ENCODE measurements around the gene CYP21A2.
"Not testable (repeated sequence)": the region's sequence is repeated elsewhere in the genome, so short reads cannot be mapped to it uniquely, and the experiment has no call there.

The CYP21A2 gene

DNA sequence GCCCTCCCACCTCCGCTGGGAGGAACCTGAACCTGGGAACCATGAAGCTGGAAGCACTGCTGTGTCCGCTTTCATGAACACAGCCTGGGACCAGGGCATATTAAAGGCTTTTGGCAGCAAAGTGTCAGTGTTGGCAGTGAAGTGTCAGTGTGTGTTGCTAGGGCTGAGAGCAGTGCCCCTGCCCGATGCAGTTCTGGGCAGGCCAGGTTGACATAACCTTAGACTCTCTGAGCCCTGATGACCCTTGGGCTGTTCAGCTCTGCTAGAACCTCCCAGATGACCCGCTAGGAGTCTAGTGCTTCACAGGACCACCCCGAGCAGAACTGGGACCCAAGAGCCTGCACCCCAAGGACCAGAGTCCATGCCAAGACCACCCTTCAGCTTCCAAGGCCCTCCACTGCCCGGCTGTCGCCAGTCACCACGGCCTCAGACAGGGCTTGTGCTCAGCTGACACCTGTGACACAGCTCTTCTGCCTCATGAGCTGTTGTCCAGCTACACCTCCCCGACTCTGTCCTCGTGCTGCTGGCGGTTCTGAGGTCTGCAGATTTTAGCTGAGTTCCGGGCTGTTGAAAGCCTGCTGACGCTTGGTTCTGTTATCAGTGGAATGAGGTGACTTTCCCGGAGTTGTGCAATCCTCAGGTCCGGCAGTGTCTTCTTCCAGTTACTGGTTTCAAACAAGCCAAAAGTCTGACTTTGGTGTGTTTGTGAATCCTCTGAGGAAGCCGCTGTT lies 2.8 kb upstream of the CYP21A2 start:
- not testable (repeated sequence) for FAIRE-seq

GRCh38 chr6:32037136-32037535 lies 1.1 kb upstream of the CYP21A2 start:
- FAIRE-seq = not testable (repeated sequence)

- not testable (repeated sequence) for FAIRE-seq
Observed at GRCh38 chr6:32038878-32039277, 663 bp downstream of the CYP21A2 start.

- FAIRE-seq = not testable (repeated sequence)
Observed at GRCh38 chr6:32039321-32040274, 1.4 kb downstream of the CYP21A2 start.

DNA sequence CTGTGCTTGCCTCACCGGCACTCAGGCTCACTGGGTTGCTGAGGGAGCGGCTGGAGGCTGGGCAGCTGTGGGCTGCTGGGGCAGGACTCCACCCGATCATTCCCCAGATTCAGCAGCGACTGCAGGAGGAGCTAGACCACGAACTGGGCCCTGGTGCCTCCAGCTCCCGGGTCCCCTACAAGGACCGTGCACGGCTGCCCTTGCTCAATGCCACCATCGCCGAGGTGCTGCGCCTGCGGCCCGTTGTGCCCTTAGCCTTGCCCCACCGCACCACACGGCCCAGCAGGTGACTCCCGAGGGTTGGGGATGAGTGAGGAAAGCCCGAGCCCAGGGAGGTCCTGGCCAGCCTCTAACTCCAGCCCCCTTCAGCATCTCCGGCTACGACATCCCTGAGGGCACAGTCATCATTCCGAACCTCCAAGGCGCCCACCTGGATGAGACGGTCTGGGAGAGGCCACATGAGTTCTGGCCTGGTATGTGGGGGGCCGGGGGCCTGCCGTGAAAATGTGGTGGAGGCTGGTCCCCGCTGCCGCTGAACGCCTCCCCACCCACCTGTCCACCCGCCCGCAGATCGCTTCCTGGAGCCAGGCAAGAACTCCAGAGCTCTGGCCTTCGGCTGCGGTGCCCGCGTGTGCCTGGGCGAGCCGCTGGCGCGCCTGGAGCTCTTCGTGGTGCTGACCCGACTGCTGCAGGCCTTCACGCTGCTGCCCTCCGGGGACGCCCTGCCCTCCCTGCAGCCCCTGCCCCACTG lies 2.3 kb downstream of the CYP21A2 start:
- FAIRE-seq = not testable (repeated sequence)

DNA sequence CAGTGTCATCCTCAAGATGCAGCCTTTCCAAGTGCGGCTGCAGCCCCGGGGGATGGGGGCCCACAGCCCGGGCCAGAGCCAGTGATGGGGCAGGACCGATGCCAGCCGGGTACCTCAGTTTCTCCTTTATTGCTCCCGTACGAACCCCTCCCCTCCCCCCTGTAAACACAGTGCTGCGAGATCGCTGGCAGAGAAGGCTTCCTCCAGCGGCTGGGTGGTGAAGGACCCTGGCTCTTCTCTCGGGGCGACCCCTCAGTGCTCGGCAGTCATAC lies 2.8 kb downstream of the CYP21A2 start:
- FAIRE-seq = not testable (repeated sequence)

- not testable (repeated sequence) for FAIRE-seq
Observed at GRCh38 chr6:32041385-32041784, 3.2 kb downstream of the CYP21A2 start.

- not testable (repeated sequence) for FAIRE-seq
Observed at GRCh38 chr6:32042276-32042675, 4.1 kb downstream of the CYP21A2 start.

DNA sequence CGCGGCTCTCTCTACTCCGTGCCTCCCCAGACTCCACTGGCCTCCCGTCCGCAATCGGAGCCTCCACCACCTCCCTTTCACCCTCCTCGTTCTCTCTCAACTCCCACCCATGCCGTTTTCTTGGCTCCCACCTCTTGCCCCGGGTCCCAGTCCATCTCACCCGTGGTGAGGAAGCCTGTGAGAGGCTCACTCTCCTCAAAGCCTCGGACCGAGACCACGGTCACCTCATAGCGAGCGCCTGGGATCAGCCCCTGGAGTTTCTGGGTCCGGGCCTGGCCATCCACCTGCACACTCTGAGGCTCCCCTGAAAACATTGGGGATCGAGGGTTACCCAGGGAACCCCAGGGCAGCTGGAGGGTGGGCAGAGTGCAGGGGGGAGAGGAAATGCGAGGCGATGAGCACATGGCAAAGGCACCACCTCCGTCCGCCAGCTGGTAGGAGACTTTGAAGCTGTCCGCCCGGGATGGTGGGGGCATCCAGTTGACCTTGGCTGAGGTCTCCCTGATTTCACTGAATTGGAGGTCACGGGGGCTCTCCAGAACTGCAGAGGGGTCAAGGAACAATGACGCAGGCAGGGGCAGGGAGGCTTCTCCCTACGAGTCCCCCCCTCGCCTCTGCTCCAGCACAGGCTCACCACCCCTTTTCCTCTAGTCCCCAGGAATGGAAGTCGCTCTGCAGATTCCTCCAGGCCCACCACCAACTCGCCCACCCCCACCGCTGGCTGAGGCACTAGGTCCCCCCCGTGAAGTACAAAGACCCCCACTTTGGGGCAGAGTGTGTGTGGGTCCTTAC lies 5.6 kb downstream of the CYP21A2 start:
- not testable (repeated sequence) for FAIRE-seq

DNA sequence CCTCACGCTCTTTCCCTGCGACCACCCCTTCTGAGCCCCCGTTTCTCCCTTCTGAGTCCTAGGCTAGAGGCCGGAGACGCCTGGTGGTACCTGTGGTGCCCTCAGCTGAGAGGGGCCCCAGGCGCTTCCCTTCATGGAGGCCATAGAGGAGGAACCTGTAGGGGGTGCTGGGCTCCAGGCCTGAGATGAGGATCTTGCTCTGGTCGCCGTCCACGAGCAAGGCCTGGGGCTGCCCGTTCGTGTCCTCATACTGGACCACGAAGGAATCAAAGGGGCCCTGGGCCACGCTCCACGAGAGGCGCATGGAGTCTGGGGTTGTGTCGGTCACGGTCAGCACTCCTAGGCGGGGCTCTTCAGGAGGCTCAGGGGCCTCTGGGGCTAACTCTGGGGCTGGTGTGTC lies 6.7 kb downstream of the CYP21A2 start:
- FAIRE-seq = not testable (repeated sequence)

DNA sequence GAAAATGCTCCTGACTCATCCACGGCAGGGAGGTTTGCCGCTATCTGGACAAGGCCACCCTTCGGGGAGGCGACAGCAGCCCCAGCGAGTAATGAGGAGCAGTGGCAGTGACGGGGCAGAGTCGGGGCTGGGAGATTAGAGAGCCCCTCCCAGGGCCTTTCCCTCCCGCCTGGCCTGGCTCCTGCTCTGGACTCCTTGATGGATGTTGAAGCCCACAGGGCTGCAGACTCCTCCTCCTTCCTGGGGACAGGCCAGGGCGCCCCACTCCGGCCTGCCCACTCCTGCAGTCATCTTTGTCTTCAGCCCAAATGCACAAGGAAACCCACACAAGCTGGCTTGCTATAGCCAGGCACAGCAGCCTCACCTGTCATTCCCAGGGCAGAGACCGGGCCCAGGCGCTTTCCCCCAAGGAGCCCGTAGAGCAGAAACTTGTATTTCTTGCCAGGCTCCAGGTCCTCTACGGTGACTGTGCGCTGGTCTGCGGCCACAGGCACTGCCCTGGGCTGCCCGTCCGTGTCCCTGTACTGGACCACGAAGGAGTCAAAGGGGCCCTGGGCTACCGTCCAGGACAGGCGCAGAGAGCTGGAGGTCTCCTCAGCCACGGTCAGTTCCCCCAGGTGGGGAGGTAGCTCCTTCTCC lies 7.7 kb downstream of the CYP21A2 start:
- FAIRE-seq = no peak

DNA sequence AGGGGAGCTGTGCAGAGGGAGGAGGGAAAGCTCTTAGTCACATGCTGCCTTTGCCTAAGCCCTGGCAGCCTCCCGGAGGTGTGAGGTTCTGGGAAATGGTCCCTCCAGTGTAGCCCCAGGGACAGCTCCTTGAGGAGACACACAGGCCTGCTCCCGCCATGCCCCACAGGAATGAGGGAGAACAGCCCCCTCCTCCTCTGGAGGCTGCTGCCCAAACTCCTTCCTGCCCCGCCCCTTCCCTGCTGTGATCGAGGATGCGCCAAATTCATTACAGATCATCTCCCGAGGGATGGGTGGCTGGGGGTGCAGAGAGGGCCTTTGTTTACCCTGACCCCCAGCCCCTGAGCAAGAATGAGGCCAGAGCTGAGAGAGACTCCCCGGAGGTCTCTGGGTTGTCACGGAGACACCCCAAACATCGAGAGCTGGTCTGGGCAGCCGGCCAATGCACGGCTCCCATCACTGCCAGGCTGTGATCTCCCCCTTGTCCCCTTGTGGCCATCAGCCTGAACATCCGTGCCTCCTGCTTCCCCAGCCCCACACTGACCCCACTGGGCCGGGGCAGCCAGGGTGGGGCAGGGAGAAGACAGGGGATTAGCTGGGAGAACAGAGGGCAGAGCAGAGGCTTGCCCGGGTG lies 8.4 kb downstream of the CYP21A2 start:
- FAIRE-seq = no peak

DNA sequence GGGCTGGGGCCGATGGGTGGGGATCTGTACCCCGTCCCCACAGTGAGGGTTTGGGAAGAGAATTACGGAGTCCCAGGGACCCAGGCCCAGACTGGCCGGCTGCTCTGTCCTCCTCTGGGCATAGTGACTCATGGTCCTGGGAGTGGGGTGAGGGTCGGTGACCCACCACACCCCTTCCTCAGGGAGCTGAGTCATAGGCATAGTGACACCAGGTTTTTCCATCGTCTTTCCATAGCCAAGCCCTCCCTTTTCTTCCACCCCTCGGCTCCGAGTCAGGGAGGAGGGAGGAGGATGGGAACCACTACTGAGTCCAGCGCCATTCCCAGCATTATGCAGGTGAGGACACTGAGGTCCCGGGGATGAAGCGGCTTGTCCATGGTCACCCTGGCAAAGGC lies 8.9 kb downstream of the CYP21A2 start:
- FAIRE-seq = no peak

- no peak for FAIRE-seq
Observed at GRCh38 chr6:32047539-32047854, 9.3 kb downstream of the CYP21A2 start.

GRCh38 chr6:32047855-32048766 lies 9.9 kb downstream of the CYP21A2 start:
- FAIRE-seq = no peak

DNA sequence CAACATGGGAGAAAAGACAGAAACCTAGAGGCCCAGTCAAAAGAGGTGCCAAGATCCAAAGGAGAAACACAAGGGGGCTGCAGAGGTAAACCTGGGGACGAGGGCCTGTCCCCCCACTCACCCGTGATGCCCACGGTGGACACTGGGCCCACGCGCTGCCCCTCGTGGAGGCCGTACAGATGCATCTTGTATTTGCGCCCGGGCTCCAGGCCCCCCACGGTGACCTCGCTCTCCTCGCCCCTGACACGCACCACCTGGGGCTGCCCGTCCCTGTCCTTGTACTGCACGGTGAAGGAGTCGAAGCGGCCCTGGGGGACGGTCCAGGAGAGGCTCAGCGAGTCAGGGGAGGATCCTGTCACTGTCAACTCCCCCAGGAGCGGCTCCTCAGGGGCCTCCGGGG lies 10.9 kb downstream of the CYP21A2 start:
- not testable (repeated sequence) for FAIRE-seq

DNA sequence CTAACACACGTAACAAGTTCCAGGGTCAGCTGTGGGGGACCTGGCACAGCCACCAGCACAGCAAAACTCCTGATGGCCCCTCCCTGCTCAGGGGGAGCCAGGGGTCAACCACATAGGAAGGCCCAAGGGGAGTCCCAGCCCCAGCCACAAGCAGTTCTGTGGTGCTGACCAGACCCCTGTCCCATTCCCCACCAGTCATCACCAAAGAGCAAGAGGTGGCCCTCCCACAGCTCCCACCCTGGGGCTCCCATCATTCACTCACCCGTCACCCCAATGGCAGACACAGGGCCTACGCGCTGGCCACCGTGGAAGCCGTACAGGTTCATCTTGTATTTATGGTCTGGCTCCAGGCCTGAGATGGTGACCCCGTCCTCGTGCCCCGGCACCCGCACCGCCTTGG lies 11.5 kb downstream of the CYP21A2 start:
- FAIRE-seq = not testable (repeated sequence)

DNA sequence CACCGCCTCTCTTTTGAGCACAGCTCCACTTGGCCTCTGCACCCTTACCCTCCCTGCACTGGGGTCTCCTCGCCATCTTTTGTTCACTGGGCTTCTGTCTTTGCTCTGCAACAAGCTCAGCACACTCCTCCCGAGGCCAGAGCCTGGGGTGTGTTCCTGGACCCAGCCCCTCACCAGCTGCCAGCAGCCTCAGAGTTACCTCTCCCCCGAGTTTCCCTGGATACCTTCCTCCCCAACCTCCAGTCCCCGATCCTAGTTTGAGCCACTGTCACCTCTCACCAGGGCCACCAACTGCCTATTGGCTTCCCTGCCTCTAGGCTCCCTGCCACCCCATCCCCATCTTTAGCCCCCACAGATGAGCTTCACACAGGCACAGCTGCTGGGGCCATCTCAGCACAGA lies 12.3 kb downstream of the CYP21A2 start:
- FAIRE-seq = no peak

GRCh38 chr6:32052626-32053025 lies 14.4 kb downstream of the CYP21A2 start:
- not testable (repeated sequence) for FAIRE-seq

GRCh38 chr6:32053314-32053713 lies 15.1 kb downstream of the CYP21A2 start:
- not testable (repeated sequence) for FAIRE-seq

Measured in colon (tissue), 2 donors.